NCI-H187 (cell line): ENCODE results near the gene PDE8A.
"Not testable (repeated sequence)": the region's sequence is repeated elsewhere in the genome, so short reads cannot be mapped to it uniquely, and the experiment has no call there.

Source experiments
- DNase-seq, 2 experiments: peaks; one replicate each; lab custom pipeline; 2025; lab: John Stamatoyannopoulos, UW

Gene PDE8A

GRCh38 chr15:85174521-85174920 is 192.9 kb downstream of the PDE8A start:
- DNase-seq = no peak

- DNase-seq = not testable (repeated sequence)
Measured at GRCh38 chr15:85177042-85177515, 195.4 kb downstream of the PDE8A start.

GRCh38 chr15:85178308-85178707 is 196.7 kb downstream of the PDE8A start:
- DNase-seq = no peak

- DNase-seq = no peak
Measured at GRCh38 chr15:85179700-85180099, 198.0 kb downstream of the PDE8A start.

- DNase-seq = not testable (repeated sequence)
Measured at GRCh38 chr15:85185350-85185749, 203.7 kb downstream of the PDE8A start.

- not testable (repeated sequence) for DNase-seq
Measured at GRCh38 chr15:85188171-85188577, 206.5 kb downstream of the PDE8A start.
